H7 (cell line): ENCODE measurements around the gene SNX20. TPM values are rescaled to one million over a fixed set of nuclear protein-coding genes. Genes with fewer than 3 reads are reported as not detected.

Source experiments
- DNase-seq: peaks from one replicate; pipeline ENCODE4 v3.0.0; 2012
- H3K27me3 ChIP-seq: 2 replicates; pipeline ENCODE4 v1.6.0; 2011; ENCODE audit warnings: mild to moderate bottlenecking, low read length; ENCODE audit not compliant: control insufficient read depth, insufficient read depth
- H3K36me3 ChIP-seq: replicated peaks from 2 replicates; pipeline ENCODE4 v1.5.1; 2011; ENCODE audit warnings: low read length; ENCODE audit not compliant: control insufficient read depth, insufficient read depth
- H3K4me3 ChIP-seq: 2 replicates; pipeline ENCODE4 v1.5.1; 2011; ENCODE audit warnings: low read depth, mild to moderate bottlenecking, control low read depth, low read length, moderate library complexity; ENCODE audit not compliant: insufficient read depth
- total RNA-seq: library from RNA; depleted of rRNA; stranded (reverse); fragments of >200 nt; shearing (Covaris generic); gene quantifications from 2 replicates; pipeline ENCODE4 v1.2.3, GENCODE V29; 2014; rRNA removed

SNX20 gene
- not detected in 2 replicates for total RNA-seq

- H3K36me3 ChIP-seq = no peaks in the 10 kb centered on the region
- H3K27me3 ChIP-seq = no peaks in the 10 kb centered on the region
- DNase-seq = peak; percentile 31
- H3K4me3 ChIP-seq = no peak within 1 kb of the TSS
Measured at GRCh38 chr16:50681021-50681885, at the start of gene SNX20. Gene SNX20 (minus strand): TSS chr16:50681312. CDS start chr16:50677526, 3,786 bp downstream.

GRCh38 chr16:50724306-50724705, 43.2 kb upstream of the SNX20 start:
- DNase-seq = no peak
- Histone ChIP-seq H3K27me3 (no peaks in the 10 kb centered on the region), H3K4me3 (no peak overlapping the region), H3K36me3 (no peaks in the 10 kb centered on the region)

GRCh38 chr16:50722960-50723359, 41.8 kb upstream of the SNX20 start:
- no peak overlapping the region for H3K4me3 ChIP-seq
- H3K36me3 ChIP-seq = no peaks in the 10 kb centered on the region
- no peak for DNase-seq
- no peaks in the 10 kb centered on the region for H3K27me3 ChIP-seq

- DNase-seq = no peak
- no peak overlapping the region for H3K4me3 ChIP-seq
- no peaks in the 10 kb centered on the region for H3K27me3 ChIP-seq
- no peaks in the 10 kb centered on the region for H3K36me3 ChIP-seq
Measured at GRCh38 chr16:50722405-50722737, 41.3 kb upstream of the SNX20 start.

- DNase-seq = no peak
- no peaks in the 10 kb centered on the region for H3K36me3 ChIP-seq
- H3K27me3 ChIP-seq = no peaks in the 10 kb centered on the region
- H3K4me3 ChIP-seq = no peak overlapping the region
Measured at GRCh38 chr16:50721549-50722404, 40.7 kb upstream of the SNX20 start.

- Histone ChIP-seq H3K4me3 (no peak overlapping the region), H3K27me3 (no peaks in the 10 kb centered on the region), H3K36me3 (no peaks in the 10 kb centered on the region)
- peak; percentile 71 for DNase-seq
Measured at GRCh38 chr16:50719401-50720337, 38.6 kb upstream of the SNX20 start.

- Histone ChIP-seq H3K27me3 (no peaks in the 10 kb centered on the region), H3K4me3 (no peak overlapping the region), H3K36me3 (no peaks in the 10 kb centered on the region)
- DNase-seq = no peak
Measured at GRCh38 chr16:50718761-50719400, 37.8 kb upstream of the SNX20 start.

GRCh38 chr16:50718061-50718760, 37.1 kb upstream of the SNX20 start:
- Histone ChIP-seq H3K4me3 (no peak overlapping the region), H3K36me3 (no peaks in the 10 kb centered on the region), H3K27me3 (no peaks in the 10 kb centered on the region)
- no peak for DNase-seq

- no peak for DNase-seq
- H3K4me3 ChIP-seq = no peak overlapping the region
- H3K36me3 ChIP-seq = no peaks in the 10 kb centered on the region
- H3K27me3 ChIP-seq = no peaks in the 10 kb centered on the region
Measured at GRCh38 chr16:50717494-50717893, 36.4 kb upstream of the SNX20 start.

- no peak for DNase-seq
- no peak overlapping the region for H3K4me3 ChIP-seq
- no peaks in the 10 kb centered on the region for H3K27me3 ChIP-seq
- H3K36me3 ChIP-seq = no peaks in the 10 kb centered on the region
Measured at GRCh38 chr16:50717091-50717490, 36.0 kb upstream of the SNX20 start.

- Histone ChIP-seq H3K4me3 (no peak overlapping the region), H3K36me3 (no peaks in the 10 kb centered on the region), H3K27me3 (no peaks in the 10 kb centered on the region)
- DNase-seq = no peak
Measured at GRCh38 chr16:50712956-50713355, 31.8 kb upstream of the SNX20 start.

- Histone ChIP-seq H3K27me3 (no peaks in the 10 kb centered on the region), H3K4me3 (no peak overlapping the region), H3K36me3 (no peaks in the 10 kb centered on the region)
- no peak for DNase-seq
Measured at GRCh38 chr16:50712560-50712898, 31.4 kb upstream of the SNX20 start.

- DNase-seq = peak; percentile 26
- H3K36me3 ChIP-seq = no peaks in the 10 kb centered on the region
- H3K27me3 ChIP-seq = no peaks in the 10 kb centered on the region
- no peak overlapping the region for H3K4me3 ChIP-seq
Measured at GRCh38 chr16:50711862-50712559, 30.9 kb upstream of the SNX20 start.
